Neural cell (in vitro differentiated cells): ENCODE measurements around the gene SMAD1.

Source experiments
- CTCF ChIP-seq: fragments of 450-650 bp; IDR thresholded peaks from 2 replicates; pipeline ENCODE4 v1.5.1; 2014; ENCODE audit warnings: antibody characterized with exemption, mild to moderate bottlenecking, moderate library complexity; ENCODE audit not compliant: poor library complexity, severe bottlenecking
- EZH2 ChIP-seq: fragments of 200-600, 300-800 bp; shearing (Covaris generic), sonication (generic); IDR thresholded peaks from 2 replicates; pipeline ENCODE4 v1.6.1; 2014; ENCODE audit warnings: antibody characterized with exemption, low read length, borderline replicate concordance, mild to moderate bottlenecking; ENCODE audit not compliant: insufficient read depth, poor library complexity, severe bottlenecking
- MXI1 ChIP-seq: fragments of 450-650 bp; conservative IDR thresholded peaks from 2 replicates; pipeline ENCODE4 v1.6.1; 2014; ENCODE audit warnings: antibody characterized with exemption, mild to moderate bottlenecking; ENCODE audit not compliant: poor library complexity, severe bottlenecking
- RAD21 ChIP-seq: fragments of 450-650 bp; conservative IDR thresholded peaks from 2 replicates; pipeline ENCODE4 v1.6.1; 2014; ENCODE audit warnings: antibody characterized with exemption, mild to moderate bottlenecking, moderate library complexity
- REST ChIP-seq: IDR thresholded peaks from 2 replicates; pipeline ENCODE4 v1.6.1; 2012; ENCODE audit warnings: borderline replicate concordance

GRCh38 chr4:145527773-145528172 is 46.1 kb downstream of the SMAD1 start:
- TF ChIP-seq CTCF (no peak), EZH2 (no peak), RAD21 (no peak), REST (no peak), MXI1 (no peak)
